Activated gamma-delta T cell treated with Interleukin-2 at 50 U/mL for 16 hours (primary cell): ENCODE measurements around the gene ALDH1B1.
"Not testable (repeated sequence)": the region's sequence is repeated elsewhere in the genome, so short reads cannot be mapped to it uniquely, and the experiment has no call there.

Experiments
- DNase-seq: peaks from one replicate; pipeline ENCODE4 v3.0.0-alpha.2; 2020

ALDH1B1 gene

GRCh38 chr9:38388283-38389223, 3.9 kb upstream of the ALDH1B1 start:
- DNase-seq = no peak

GRCh38 chr9:38389313-38389712, 3.2 kb upstream of the ALDH1B1 start:
- DNase-seq = no peak

DNA sequence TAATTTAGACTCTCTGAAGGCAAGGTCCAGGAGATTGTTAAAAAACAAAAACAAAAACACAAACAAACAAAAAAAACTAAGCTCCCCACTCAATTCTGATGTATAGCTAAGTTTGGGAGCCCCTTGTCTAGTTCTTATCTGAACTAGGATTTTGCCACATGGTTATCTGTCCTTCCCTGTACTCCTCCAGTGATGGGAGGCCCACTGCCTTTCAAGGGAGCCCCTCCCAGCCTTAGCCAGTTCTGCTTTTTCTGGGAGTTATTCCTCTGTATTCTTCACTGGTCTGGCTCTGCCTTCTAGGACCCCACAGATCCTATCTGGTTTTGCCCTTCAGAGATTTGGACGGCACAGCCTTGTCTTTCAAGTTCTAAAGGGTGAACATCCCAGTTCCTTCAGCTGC, 2.1 kb upstream of the ALDH1B1 start:
- no peak for DNase-seq

DNA sequence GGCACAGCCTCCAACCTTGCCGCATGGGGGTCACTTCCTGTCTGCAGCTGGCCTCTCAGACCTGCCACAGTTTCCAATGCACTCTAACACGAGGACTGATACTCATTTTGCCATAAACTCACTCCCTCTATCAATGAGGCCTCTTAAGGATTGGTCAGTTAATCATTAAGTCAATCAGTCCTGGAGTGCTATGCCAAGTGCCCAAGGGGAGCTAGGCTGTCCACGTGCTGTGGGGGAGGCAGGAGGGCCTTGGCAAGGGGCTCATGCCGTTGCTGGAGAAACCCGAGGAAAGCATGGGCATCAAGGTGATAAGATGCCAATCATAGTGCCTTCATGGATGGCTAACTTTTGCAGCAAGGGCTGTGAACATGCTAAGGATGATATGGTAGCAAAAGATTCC, 1.7 kb upstream of the ALDH1B1 start:
- no peak for DNase-seq

GRCh38 chr9:38391278-38392118, 1.0 kb upstream of the ALDH1B1 start:
- no peak for DNase-seq

DNA sequence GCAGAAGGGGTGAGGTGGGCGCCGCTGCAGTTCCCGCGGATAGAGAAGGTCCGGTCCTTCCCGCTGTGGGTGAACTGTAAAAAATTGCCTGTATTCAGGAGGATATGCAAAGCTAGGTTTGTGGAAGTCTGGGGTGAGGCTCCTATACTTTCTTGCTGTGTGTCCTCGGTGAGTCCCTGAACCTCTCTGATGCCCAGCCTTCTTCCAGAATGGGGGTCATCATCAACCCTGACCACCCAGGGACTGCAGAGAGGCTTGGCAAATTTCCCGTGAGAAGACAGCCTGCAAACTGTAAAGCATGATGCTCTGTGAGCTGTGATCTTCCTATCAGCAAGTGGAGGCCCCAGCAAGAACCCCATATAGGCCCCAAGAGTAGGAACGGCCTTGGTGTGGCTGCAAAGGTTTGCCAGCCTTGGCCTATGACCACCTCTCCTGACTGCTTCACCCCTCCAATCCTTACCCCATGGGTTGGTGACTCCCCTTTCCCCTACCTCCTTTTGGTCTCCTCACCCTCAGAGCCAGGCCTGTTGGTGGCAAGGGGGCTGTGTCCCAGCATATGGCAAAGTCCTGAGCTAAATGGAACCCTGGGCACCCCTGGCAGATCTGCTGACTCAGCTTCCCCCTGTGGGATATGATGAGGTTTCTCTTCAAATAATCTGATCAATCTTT, 760 bp downstream of the ALDH1B1 start:
- DNase-seq = no peak

- DNase-seq = no peak
These were observed 1.9 kb downstream of the ALDH1B1 start for GRCh38 chr9:38394416-38394815.

DNA sequence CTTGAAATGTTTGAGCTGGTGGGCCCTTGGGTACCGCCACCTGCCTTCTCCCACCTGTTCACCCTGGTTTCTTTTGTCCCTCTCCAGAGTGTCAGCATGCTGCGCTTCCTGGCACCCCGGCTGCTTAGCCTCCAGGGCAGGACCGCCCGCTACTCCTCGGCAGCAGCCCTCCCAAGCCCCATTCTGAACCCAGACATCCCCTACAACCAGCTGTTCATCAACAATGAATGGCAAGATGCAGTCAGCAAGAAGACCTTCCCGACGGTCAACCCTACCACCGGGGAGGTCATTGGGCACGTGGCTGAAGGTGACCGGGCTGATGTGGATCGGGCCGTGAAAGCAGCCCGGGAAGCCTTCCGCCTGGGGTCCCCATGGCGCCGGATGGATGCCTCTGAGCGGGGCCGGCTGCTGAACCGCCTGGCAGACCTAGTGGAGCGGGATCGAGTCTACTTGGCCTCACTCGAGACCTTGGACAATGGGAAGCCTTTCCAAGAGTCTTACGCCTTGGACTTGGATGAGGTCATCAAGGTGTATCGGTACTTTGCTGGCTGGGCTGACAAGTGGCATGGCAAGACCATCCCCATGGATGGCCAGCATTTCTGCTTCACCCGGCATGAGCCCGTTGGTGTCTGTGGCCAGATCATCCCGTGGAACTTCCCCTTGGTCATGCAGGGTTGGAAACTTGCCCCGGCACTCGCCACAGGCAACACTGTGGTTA, 3.3 kb downstream of the ALDH1B1 start:
- DNase-seq = no peak

GRCh38 chr9:38396371-38396671, 3.8 kb downstream of the ALDH1B1 start:
- no peak for DNase-seq

DNA sequence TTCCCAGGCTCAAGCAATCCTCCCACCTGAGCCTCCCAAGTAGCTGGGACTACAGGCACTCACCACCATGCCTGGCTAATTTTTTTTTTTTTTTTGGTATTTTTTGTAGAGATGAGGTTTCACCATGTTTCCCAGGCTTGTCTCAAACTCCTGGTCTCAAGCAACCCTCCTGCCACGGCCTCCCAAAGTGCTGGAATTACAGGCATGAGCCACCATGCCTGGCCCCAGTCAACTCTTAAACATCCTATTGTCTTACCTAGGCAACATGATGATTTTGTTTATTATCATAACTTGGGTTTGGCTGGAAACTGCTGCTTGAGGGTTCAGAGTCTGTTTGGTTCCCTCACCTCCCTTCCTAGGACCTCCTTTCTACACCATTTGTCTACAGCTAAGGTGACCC, 6.7 kb downstream of the ALDH1B1 start:
- not testable (repeated sequence) for DNase-seq

DNA sequence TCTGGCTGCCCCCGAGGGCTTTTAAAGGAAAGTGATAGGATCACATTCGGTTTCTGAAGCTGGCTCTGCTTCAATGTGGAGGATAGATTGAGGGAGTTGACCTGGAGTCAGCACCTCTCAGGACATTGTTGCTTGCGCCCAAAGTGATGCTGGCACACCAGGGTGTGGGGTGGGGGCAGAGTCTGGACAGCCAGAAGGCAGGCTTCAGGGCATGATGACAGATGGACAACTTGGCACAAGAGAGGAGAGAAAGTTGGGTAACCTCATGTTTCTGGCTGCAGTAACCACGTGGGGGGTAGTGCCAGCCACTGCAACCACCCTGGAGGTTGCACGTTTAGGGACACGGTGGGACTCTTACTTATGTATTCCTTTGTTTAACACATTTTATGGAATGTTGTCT, 9.5 kb downstream of the ALDH1B1 start:
- no peak for DNase-seq

GRCh38 chr9:38404314-38404713, 11.8 kb downstream of the ALDH1B1 start:
- no peak for DNase-seq

- DNase-seq = no peak
These were observed 13.3 kb downstream of the ALDH1B1 start for GRCh38 chr9:38405785-38406184.

DNA sequence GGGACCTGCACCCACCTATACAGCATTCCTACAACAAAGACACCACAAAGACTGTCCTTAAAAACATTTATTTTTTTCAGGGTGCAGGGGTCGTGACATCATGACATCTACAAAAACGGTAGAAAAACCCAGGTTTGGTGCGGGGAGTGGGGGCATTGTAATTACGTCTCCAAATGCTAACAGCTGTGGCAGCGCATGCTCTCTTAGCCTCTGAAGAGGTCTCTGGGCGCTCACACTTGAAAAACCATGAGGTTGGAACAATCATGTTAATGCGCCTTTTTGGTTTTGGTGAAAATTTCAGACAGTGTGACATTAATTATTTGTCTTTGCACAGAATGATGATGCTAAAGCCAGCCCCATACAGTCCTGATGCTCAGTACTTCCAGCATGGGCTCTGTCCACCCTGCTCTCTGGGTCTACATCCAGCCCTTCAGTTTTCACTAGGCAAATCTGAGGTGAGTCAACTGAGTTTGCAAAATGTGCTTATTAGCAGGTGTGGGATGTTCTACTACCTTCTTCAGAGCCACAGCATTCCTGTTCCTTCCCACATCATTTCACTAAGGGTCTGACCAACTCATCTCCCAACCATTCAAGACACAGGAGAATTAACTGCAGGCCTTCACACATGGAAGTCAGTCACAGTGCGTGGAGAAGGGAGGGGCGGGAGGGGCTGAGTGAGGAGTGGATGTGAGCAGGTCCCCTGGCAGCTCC, 14.1 kb downstream of the ALDH1B1 start:
- DNase-seq = no peak

DNA sequence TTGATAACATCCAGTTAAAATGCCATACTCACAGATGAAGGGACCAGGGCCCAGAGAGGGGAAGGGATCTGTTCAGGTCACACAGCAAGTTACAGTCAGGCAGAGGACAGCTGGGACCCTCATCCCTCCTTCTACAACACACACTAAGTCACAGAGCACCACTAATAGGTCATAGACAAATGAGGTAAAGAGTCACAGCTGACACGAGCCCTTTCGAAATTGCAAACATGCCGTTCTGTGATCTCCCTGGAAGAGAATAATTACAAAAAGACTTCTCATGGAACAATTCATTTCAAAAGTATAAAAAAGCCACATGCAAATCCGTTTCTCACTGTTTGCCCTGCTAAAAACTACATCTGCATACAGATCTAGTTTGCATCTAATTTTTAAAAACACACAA, 16.2 kb downstream of the ALDH1B1 start:
- DNase-seq = no peak

- DNase-seq = no peak
These were observed 20.2 kb downstream of the ALDH1B1 start for GRCh38 chr9:38412751-38413150.

DNA sequence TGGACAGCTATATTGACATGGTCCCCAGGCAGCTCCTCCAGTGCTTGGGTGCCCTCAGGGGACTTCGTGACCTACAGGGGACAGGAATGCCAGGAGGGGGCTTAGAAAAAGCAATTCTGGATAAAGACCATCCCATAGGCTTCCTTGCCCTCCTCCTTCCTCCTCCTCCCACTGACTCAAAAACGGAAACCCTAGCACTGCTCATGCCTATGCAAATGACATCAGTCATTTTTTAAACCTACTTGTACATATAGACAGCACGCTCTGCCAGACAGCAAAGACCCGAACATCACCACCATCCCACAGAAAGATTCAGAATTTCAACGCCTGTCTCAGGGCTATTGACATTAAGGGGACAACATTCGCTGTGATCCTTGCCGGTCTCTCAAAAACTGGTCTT, 20.8 kb downstream of the ALDH1B1 start:
- DNase-seq = no peak

DNA sequence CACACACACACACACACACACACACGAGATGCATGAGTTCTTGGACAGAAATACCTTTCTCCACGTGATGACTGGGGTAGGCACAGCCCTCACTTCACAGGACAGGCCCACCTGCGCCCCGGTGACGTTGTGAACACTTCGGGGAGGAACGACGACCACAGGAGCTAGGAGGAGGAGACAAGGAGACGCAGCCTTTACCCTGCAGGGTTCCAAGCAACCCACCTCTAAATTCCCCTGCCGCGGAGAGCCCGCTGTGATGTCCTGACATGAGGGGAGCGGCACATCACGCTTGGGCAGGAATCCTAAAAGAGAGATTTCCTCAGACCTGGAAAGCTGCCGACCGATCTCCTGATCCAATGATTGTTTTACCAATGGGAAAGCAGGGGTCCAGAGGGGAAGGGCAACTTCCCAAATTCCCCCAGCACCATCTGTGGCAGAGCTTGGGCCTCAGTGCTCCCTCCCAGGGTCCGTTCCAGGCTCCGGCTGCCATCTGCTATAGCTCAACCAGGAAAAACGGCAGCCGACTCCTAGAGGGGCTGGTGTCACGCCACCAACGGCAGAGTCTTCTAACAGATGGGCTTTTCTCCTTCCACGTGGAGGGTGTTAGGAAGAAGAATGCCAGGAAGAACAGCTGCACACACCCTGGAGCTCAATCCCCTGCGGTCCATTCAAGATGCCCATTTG, 21.7 kb downstream of the ALDH1B1 start:
- DNase-seq = no peak

GRCh38 chr9:38415856-38416255, 23.4 kb downstream of the ALDH1B1 start:
- no peak for DNase-seq

DNA sequence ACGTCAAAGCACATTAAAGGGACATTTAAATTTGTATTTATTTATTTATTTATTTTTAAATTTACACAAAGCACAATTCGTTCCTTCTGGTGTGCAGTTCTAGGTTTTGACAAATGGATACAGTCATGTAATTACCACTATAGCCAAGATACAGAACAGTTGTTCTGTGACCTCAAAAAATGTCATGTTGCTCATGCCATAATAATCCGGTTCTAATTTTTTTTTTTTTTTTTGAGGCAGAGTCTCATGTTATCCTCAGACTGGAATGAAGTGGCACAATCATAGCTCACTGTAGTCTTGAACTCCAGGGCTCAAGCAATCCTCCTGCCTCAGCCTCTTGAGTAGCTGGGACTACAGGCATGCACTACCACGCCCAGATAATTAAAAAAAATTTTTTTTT, 24.0 kb downstream of the ALDH1B1 start:
- no peak for DNase-seq
